ENCODE results near the gene PHC3. TPM values are rescaled to one million over a fixed set of nuclear protein-coding genes. Genes with fewer than 3 reads are reported as not detected.

The PHC3 gene
- total and polyA plus RNA-seq, 2 of the 13 experiments (the other 11 are each of a cell fraction or from before 2014, with no cell fraction given), result 24.1 to 49.0 TPM

- ATAC-seq (no peak), DNase-seq (ENCODE audit: low spot score) (no peak), FAIRE-seq (no peak)
- H3K4me3 ChIP-seq (replicated peaks in 1 of 3; ENCODE audit: insufficient read depth in 1 of 3, low read depth in 2 of 3, low read length in 3 of 3), result no peak overlapping the region
- in situ Hi-C loops (cut with HindIII; ENCODE audit: extremely low pct_ligation_motif_present, low pct_unique_long_range_greater_than_20kb), result no loop called here
- peaks cover 10 to 67% of the 10 kb centered on the region in 2 experiments for H3K36me3 ChIP-seq (replicated peaks in 1 of 2; ENCODE audit: control insufficient read depth in 1 of 2, insufficient read depth in 2 of 2, low read length in 2 of 2)
- no peak overlapping the region for H3K9ac ChIP-seq (ENCODE audit: insufficient read depth, low read depth, low read length)
- intact Hi-C loops (cut with micrococcal nuclease; ENCODE audit: unreplicated experiment), result no loop called here
- no peak overlapping the region for H3K27ac ChIP-seq (ENCODE audit: extremely low read length, insufficient read depth, low read length)
- no peaks in the 10 kb centered on the region; a peak in 1 of 5 replicates for H3K27me3 ChIP-seq (ENCODE audit: control insufficient read depth in 1 of 2, insufficient read depth in 2 of 2, low read length in 2 of 2)
- H2AFZ ChIP-seq (ENCODE audit: low read length), result no peak overlapping the region
- WGBS (ENCODE audit: low lambda C conversion rate), result 91% methylated on average over 1 of the region's 1 CpG
- TF ChIP-seq SPEN (CRISPR knock-in tag; IDR thresholded peaks at IDR 0.05; ENCODE audit: low read depth), result no peak
- no peak for TF ChIP-seq ZNF326 (CRISPR knock-in tag; IDR thresholded peaks at IDR 0.05; ENCODE audit: borderline replicate concordance)
- no peak for TF ChIP-seq ZNF891 (CRISPR knock-in tag; IDR thresholded peaks at IDR 0.05)
- TF ChIP-seq HNRNPL (IDR thresholded peaks at IDR 0.05; ENCODE audit: low read depth, low read length), result no peak
- TF ChIP-seq, protein P1, sequence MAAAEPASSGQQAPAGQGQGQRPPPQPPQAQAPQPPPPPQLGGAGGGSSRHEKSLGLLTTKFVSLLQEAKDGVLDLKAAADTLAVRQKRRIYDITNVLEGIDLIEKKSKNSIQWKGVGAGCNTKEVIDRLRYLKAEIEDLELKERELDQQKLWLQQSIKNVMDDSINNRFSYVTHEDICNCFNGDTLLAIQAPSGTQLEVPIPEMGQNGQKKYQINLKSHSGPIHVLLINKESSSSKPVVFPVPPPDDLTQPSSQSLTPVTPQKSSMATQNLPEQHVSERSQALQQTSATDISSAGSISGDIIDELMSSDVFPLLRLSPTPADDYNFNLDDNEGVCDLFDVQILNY (CRISPR knock-in tag; conservative IDR thresholded peaks at IDR 0.05), result no peak
- TF ChIP-seq ZNF496 (CRISPR knock-in tag; IDR thresholded peaks at IDR 0.05; ENCODE audit: insufficient replicate concordance), result no peak
- TF ChIP-seq RFXANK (CRISPR knock-in tag; IDR thresholded peaks at IDR 0.05), result no peak
- no peak for TF ChIP-seq SNAI1 (CRISPR knock-in tag; IDR thresholded peaks at IDR 0.05; ENCODE audit: borderline replicate concordance)
- no peak for TF ChIP-seq CHD2 (IDR thresholded peaks at IDR 0.05; ENCODE audit: low read depth, low read length)
- no peaks in the 10 kb centered on the region for H3K9me3 ChIP-seq (ENCODE audit: low read length)
- BruUV-seq (replicated peaks), result no TSS peak
- no peak overlapping the region for H3K4me2 ChIP-seq (ENCODE audit: low read depth, low read length)
- no peaks in the 10 kb centered on the region for H3K79me2 ChIP-seq (ENCODE audit: insufficient read depth, low read length)
- no peaks in the 10 kb centered on the region for H3K4me1 ChIP-seq (ENCODE audit: insufficient read depth, low read length)
- ChIA-PET POLR2A (no interaction called here), CTCF (ENCODE audit: low intra/inter-chr PET ratio, low total read pairs) (no interaction called here)
- H4K20me1 ChIP-seq (ENCODE audit: insufficient read depth, low read length), result no peaks in the 10 kb centered on the region
Measured at GRCh38 chr3:170098753-170099152, 82.8 kb downstream of the PHC3 start.

DNA sequence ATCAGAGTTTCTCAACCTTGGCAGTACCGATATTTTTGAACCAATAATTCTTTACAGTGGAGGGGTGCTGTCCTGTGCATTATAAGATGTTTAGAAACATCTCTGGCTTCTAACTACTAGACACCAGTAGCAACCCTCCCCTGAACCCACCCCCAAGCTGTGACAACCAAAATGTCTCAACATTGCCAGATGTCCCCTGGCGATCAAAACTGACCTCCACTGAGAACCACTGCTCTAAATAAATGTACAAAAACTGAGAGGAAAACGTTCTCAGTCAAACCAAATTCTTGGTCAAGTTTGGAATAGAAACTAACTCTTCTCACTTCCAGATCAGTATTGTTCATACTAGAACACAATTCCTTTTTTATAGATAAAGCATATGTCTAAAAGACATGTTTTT, 85.2 kb downstream of the PHC3 start:
- H3K9me3 ChIP-seq (ENCODE audit: low read length), result no peaks in the 10 kb centered on the region
- FAIRE-seq (no peak), DNase-seq (ENCODE audit: low spot score) (no peak), ATAC-seq (no peak)
- H3K4me3 ChIP-seq (replicated peaks in 1 of 3; ENCODE audit: insufficient read depth in 1 of 3, low read depth in 2 of 3, low read length in 3 of 3), result no peak overlapping the region
- H3K27ac ChIP-seq (ENCODE audit: extremely low read length, insufficient read depth, low read length), result no peak overlapping the region
- intact Hi-C loops (cut with micrococcal nuclease; ENCODE audit: unreplicated experiment), result no loop called here
- WGBS (ENCODE audit: low lambda C conversion rate), result 96% methylated on average over 3 of the region's 3 CpGs
- H2AFZ ChIP-seq (ENCODE audit: low read length), result no peak overlapping the region
- H3K9ac ChIP-seq (ENCODE audit: insufficient read depth, low read depth, low read length), result no peak overlapping the region
- in situ Hi-C loops (cut with HindIII; ENCODE audit: extremely low pct_ligation_motif_present, low pct_unique_long_range_greater_than_20kb), result no loop called here
- ChIA-PET CTCF (ENCODE audit: low intra/inter-chr PET ratio, low total read pairs) (no interaction called here), POLR2A (no interaction called here)
- BruUV-seq (replicated peaks), result no TSS peak
- H3K4me1 ChIP-seq (ENCODE audit: insufficient read depth, low read length), result no peaks in the 10 kb centered on the region
- no peaks in the 10 kb centered on the region; a peak in 1 of 5 replicates for H3K27me3 ChIP-seq (ENCODE audit: control insufficient read depth in 1 of 2, insufficient read depth in 2 of 2, low read length in 2 of 2)
- no peak overlapping the region for H3K4me2 ChIP-seq (ENCODE audit: low read depth, low read length)
- H3K36me3 ChIP-seq (replicated peaks in 1 of 2; ENCODE audit: control insufficient read depth in 1 of 2, insufficient read depth in 2 of 2, low read length in 2 of 2), result peaks cover 6 to 48% of the 10 kb centered on the region in 2 experiments
- H3K79me2 ChIP-seq (ENCODE audit: insufficient read depth, low read length), result no peaks in the 10 kb centered on the region
- H4K20me1 ChIP-seq (ENCODE audit: insufficient read depth, low read length), result no peaks in the 10 kb centered on the region
- TF ChIP-seq ZNF180 (CRISPR knock-in tag; IDR thresholded peaks at IDR 0.05; ENCODE audit: borderline replicate concordance, low read depth) (no peak), HMGA1 (CRISPR knock-in tag; conservative IDR thresholded peaks at IDR 0.05) (no peak), ZFYVE20 (CRISPR knock-in tag; IDR thresholded peaks at IDR 0.05; ENCODE audit: borderline replicate concordance, low read depth) (no peak), MTF2 (CRISPR knock-in tag; IDR thresholded peaks at IDR 0.05; ENCODE audit: borderline replicate concordance) (no peak), ZNF441 (CRISPR knock-in tag; IDR thresholded peaks at IDR 0.05; ENCODE audit: borderline replicate concordance) (no peak), ATAD3A (CRISPR knock-in tag; IDR thresholded peaks at IDR 0.05) (no peak), MBD4 (IDR thresholded peaks at IDR 0.05; ENCODE audit: borderline replicate concordance, low read length) (no peak), ZNF30 (CRISPR knock-in tag; IDR thresholded peaks at IDR 0.05) (no peak), ZNF546 (CRISPR knock-in tag; conservative IDR thresholded peaks at IDR 0.05) (no peak), RCOR2 (CRISPR knock-in tag; IDR thresholded peaks at IDR 0.05) (no peak), SATB2 (CRISPR knock-in tag; IDR thresholded peaks at IDR 0.05) (no peak)
- TF ChIP-seq, protein P2, sequence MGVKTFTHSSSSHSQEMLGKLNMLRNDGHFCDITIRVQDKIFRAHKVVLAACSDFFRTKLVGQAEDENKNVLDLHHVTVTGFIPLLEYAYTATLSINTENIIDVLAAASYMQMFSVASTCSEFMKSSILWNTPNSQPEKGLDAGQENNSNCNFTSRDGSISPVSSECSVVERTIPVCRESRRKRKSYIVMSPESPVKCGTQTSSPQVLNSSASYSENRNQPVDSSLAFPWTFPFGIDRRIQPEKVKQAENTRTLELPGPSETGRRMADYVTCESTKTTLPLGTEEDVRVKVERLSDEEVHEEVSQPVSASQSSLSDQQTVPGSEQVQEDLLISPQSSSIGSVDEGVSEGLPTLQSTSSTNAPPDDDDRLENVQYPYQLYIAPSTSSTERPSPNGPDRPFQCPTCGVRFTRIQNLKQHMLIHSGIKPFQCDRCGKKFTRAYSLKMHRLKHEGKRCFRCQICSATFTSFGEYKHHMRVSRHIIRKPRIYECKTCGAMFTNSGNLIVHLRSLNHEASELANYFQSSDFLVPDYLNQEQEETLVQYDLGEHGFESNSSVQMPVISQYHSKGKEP (CRISPR knock-in tag; IDR thresholded peaks at IDR 0.05), result no peak
